CD4-positive, alpha-beta T cell (primary cell): ENCODE measurements around the gene ZBTB47. TPM values are rescaled to one million over a fixed set of nuclear protein-coding genes. Genes with fewer than 3 reads are reported as not detected.

ENCODE experiments used
- ATAC-seq: fragments of 200-7000 bp; cut with Tn5 transposase; one replicate; pipeline ENCODE4 v1.10.0; 2022; ENCODE audit warnings: mild to moderate bottlenecking; ENCODE audit not compliant: poor library complexity
- CTCF ChIA-PET: fragments of 350-600 bp; sonication (Branson Sonifier 250); formaldehyde crosslinking; loops from one replicate; lab custom pipeline; 2021; ENCODE audit warnings: antibody characterized with exemption, inconsistent platforms; lab: Charles Lee
- POLR2A ChIA-PET: fragments of 350-600 bp; sonication (Branson Sonifier 250); formaldehyde crosslinking; loops from one replicate; lab custom pipeline; 2021; ENCODE audit warnings: antibody characterized with exemption, inconsistent platforms; lab: Charles Lee
- DNase-seq, 14 experiments: peaks; one replicate each; pipeline ENCODE4 v3.0.0-alpha.2; 2013 to 2020; ENCODE audit warnings: mixed read lengths in 2 of 14
- H3K27ac ChIP-seq, 2 donors: one replicate each; pipeline versions ENCODE4 v1.5.1 to v1.7.0; 2013; ENCODE audit warnings: low read length in 2 of 2, low read depth in 1 of 2, mild to moderate bottlenecking in 1 of 2
- H3K27me3 ChIP-seq, 2 experiments: 1 replicate in 1 of 2; 2 replicates in 1 of 2; pipeline versions ENCODE4 v1.6.1 to v1.7.0; 2013; ENCODE audit warnings: low read length in 2 of 2, control low read depth in 1 of 2, mild to moderate bottlenecking in 1 of 2, moderate library complexity in 1 of 2; ENCODE audit not compliant: insufficient read depth in 2 of 2, control insufficient read depth in 1 of 2
- H3K36me3 ChIP-seq: one replicate; pipeline ENCODE4 v1.6.1; 2013; ENCODE audit warnings: low read length, control low read depth; ENCODE audit not compliant: insufficient read depth
- H3K4me1 ChIP-seq: one replicate; pipeline ENCODE4 v1.6.1; 2013; ENCODE audit warnings: low read length, control low read depth; ENCODE audit not compliant: insufficient read depth
- H3K4me3 ChIP-seq: one replicate; pipeline ENCODE4 v1.5.1; 2013; ENCODE audit warnings: mild to moderate bottlenecking, low read length, moderate library complexity
- H3K9me3 ChIP-seq, 2 experiments: 1 replicate in 1 of 2; 2 replicates in 1 of 2; pipeline versions ENCODE4 v1.6.1 to v1.7.0; 2013; ENCODE audit warnings: low read length in 2 of 2, mild to moderate bottlenecking in 2 of 2, control low read depth in 1 of 2, moderate library complexity in 1 of 2; ENCODE audit not compliant: control insufficient read depth in 1 of 2, insufficient read depth in 1 of 2
- H3K27ac Mint-ChIP-seq: one replicate; pipeline ENCODE4 v1.8.0; 2020; ENCODE audit warnings: mixed read lengths
- H3K27me3 Mint-ChIP-seq: one replicate; pipeline ENCODE4 v1.8.0; 2021; ENCODE audit warnings: mixed read lengths
- H3K36me3 Mint-ChIP-seq: one replicate; pipeline ENCODE4 v1.8.0; 2021; ENCODE audit warnings: low read depth, mixed read lengths
- H3K4me1 Mint-ChIP-seq: one replicate; pipeline ENCODE4 v1.8.0; 2021; ENCODE audit warnings: low read depth, mixed read lengths
- H3K4me3 Mint-ChIP-seq: one replicate; pipeline ENCODE4 v1.8.0; 2020; ENCODE audit warnings: mild to moderate bottlenecking, mixed read lengths
- H3K9me3 Mint-ChIP-seq: one replicate; pipeline ENCODE4 v1.8.0; 2020; ENCODE audit warnings: mixed read lengths
- CTCF ChIP-seq: fragments of 200-600 bp; IDR thresholded peaks from one replicate; pipeline ENCODE4 v1.8.0; 2022; ENCODE audit warnings: antibody characterized with exemption, mild to moderate bottlenecking
- intact Hi-C, 2 experiments: fragments of 100-400 bp; cut with DNase I in 1 of 2; cut with micrococcal nuclease in 1 of 2; formaldehyde crosslinking; loops; one replicate each; pipeline versions ENCODE4 v1.15.1 to v1.9.0; 2023 to 2025; cut with DNase I, micrococcal nuclease
- total RNA-seq, 174 experiments: library from RNA in 2 of 174; stranded (reverse) in 2 of 174; gene quantifications; one replicate each; pipeline ENCODE4 v1.2.3 and lab custom pipeline; 2021 to 2026

The ZBTB47 gene
- total RNA-seq, 2 experiments from 2014 or later: 0.47 to 0.80 TPM

- Histone ChIP-seq H3K27ac (no peak overlapping the region), H3K4me3 (no peak overlapping the region), H3K4me1 (no peaks in the 10 kb centered on the region), H3K9me3 (no peaks in the 10 kb centered on the region), H3K27me3 (no peaks in the 10 kb centered on the region), H3K36me3 (no peaks in the 10 kb centered on the region)
- Mint-ChIP-seq H3K4me3 (no peak overlapping the region), H3K4me1 (no peaks in the 10 kb centered on the region), H3K36me3 (no peaks in the 10 kb centered on the region), H3K27ac (no peak overlapping the region), H3K27me3 (peaks cover 7% of the 10 kb centered on the region), H3K9me3 (no peaks in the 10 kb centered on the region)
- TF ChIP-seq CTCF: no peak
- no peak for ATAC-seq
- POLR2A ChIA-PET: no interaction called here
- DNase-seq: no peak
- intact Hi-C loops: no loop called here
- CTCF ChIA-PET: no interaction called here
Observed at GRCh38 chr3:42712344-42712648, 58.8 kb downstream of the ZBTB47 start.

GRCh38 chr3:42712688-42713372, 59.3 kb downstream of the ZBTB47 start:
- intact Hi-C loops: no loop called here
- POLR2A ChIA-PET: no interaction called here

GRCh38 chr3:42713747-42714146, 60.2 kb downstream of the ZBTB47 start:
- H3K36me3 Mint-ChIP-seq: no peaks in the 10 kb centered on the region
- intact Hi-C loops: no loop called here
- ATAC-seq (no peak), DNase-seq (peak in 1 of 14 experiments; percentile 22)
- no peaks in the 10 kb centered on the region for H3K9me3 ChIP-seq
- H3K27ac ChIP-seq: no peak overlapping the region
- H3K4me1 Mint-ChIP-seq: no peaks in the 10 kb centered on the region
- POLR2A ChIA-PET: no interaction called here
- peaks cover 7% of the 10 kb centered on the region for H3K27me3 Mint-ChIP-seq
- no peaks in the 10 kb centered on the region for H3K27me3 ChIP-seq
- CTCF ChIA-PET: no interaction called here
- TF ChIP-seq CTCF: no peak
- H3K4me3 Mint-ChIP-seq: no peak overlapping the region
- no peaks in the 10 kb centered on the region for H3K4me1 ChIP-seq
- H3K9me3 Mint-ChIP-seq: no peaks in the 10 kb centered on the region
- no peak overlapping the region for H3K4me3 ChIP-seq
- no peak overlapping the region for H3K27ac Mint-ChIP-seq
- H3K36me3 ChIP-seq: no peaks in the 10 kb centered on the region

More at GRCh38 chr3:42712688-42713372, 59.3 kb downstream of the ZBTB47 start:
- Mint-ChIP-seq H3K9me3 (no peaks in the 10 kb centered on the region), H3K4me3 (no peak overlapping the region), H3K27ac (no peak overlapping the region), H3K27me3 (peaks cover 7% of the 10 kb centered on the region), H3K4me1 (no peaks in the 10 kb centered on the region), H3K36me3 (no peaks in the 10 kb centered on the region)
- no peaks in the 10 kb centered on the region for H3K27me3 ChIP-seq
- ATAC-seq (no peak), DNase-seq (peak in 2 of 14 experiments; percentile 4 to 12)
- CTCF ChIA-PET: no interaction called here
- no peak overlapping the region for H3K27ac ChIP-seq
- H3K4me3 ChIP-seq: no peak overlapping the region
- H3K4me1 ChIP-seq: no peaks in the 10 kb centered on the region
- no peaks in the 10 kb centered on the region for H3K36me3 ChIP-seq
- no peak for TF ChIP-seq CTCF
- no peaks in the 10 kb centered on the region for H3K9me3 ChIP-seq
